GM23338 (cell line): Measurements from ENCODE around the gene SCGB3A1. TPM values are rescaled to one million over a fixed set of nuclear protein-coding genes. Genes with fewer than 3 reads are reported as not detected.

ENCODE experiments used
- ATAC-seq: fragments of 200-7000 bp; cut with Tn5 transposase; 3 replicates; pipeline ENCODE4 v1.9.1; 2020
- DNase-seq: peaks from one replicate; pipeline ENCODE4 v3.0.0-alpha.2; 2015; ENCODE audit warnings: low spot score
- H2AFZ ChIP-seq: fragments of 200-600 bp; sonication (generic); 2 replicates; pipeline ENCODE4 v1.8.0; 2016; ENCODE audit warnings: antibody characterized with exemption, mild to moderate bottlenecking, moderate library complexity
- H3F3A ChIP-seq: fragments of 200-600 bp; sonication (generic); replicated peaks from 2 replicates; pipeline ENCODE4 v1.8.0; 2017; ENCODE audit warnings: antibody characterized with exemption, mixed run types, low read depth
- H3K27ac ChIP-seq: fragments of 200-600 bp; sonication (generic); 2 replicates; pipeline ENCODE4 v1.6.1; 2016; ENCODE audit warnings: low read depth
- H3K27me3 ChIP-seq: fragments of 200-600 bp; sonication (generic); 2 replicates; pipeline ENCODE4 v1.8.0; 2016; ENCODE audit warnings: mild to moderate bottlenecking, mixed run types, moderate library complexity; ENCODE audit not compliant: insufficient read depth
- H3K36me3 ChIP-seq: fragments of 200-600 bp; sonication (generic); 2 replicates; pipeline ENCODE4 v1.8.0; 2016; ENCODE audit warnings: mild to moderate bottlenecking; ENCODE audit not compliant: insufficient read depth
- H3K4me1 ChIP-seq: fragments of 200-600 bp; sonication (generic); 2 replicates; pipeline ENCODE4 v1.8.0; 2016; ENCODE audit warnings: mild to moderate bottlenecking, moderate library complexity; ENCODE audit not compliant: insufficient read depth
- H3K4me2 ChIP-seq: fragments of 200-600 bp; sonication (generic); 2 replicates; pipeline ENCODE4 v1.7.1; 2017; ENCODE audit warnings: mixed run types
- H3K4me3 ChIP-seq: fragments of 200-600 bp; sonication (generic); 2 replicates; pipeline ENCODE4 v1.6.1; 2016; ENCODE audit warnings: mixed run types
- H3K79me2 ChIP-seq: fragments of 200-600 bp; sonication (generic); replicated peaks from 2 replicates; pipeline ENCODE4 v1.8.0; 2017; ENCODE audit warnings: mild to moderate bottlenecking; ENCODE audit not compliant: insufficient read depth
- H3K9me2 ChIP-seq: fragments of 200-600 bp; sonication (generic); 2 replicates; pipeline ENCODE4 v1.8.0; 2017; ENCODE audit not compliant: insufficient read depth
- H4K20me1 ChIP-seq: fragments of 200-600 bp; sonication (generic); replicated peaks from 2 replicates; pipeline ENCODE4 v1.8.0; 2017; ENCODE audit warnings: mild to moderate bottlenecking; ENCODE audit not compliant: insufficient read depth
- H3K27ac Mint-ChIP-seq: 2 replicates; pipeline ENCODE4 v1.8.0; 2020; ENCODE audit warnings: inconsistent platforms, mild to moderate bottlenecking, moderate library complexity, mixed read lengths
- H3K27me3 Mint-ChIP-seq: 3 replicates; pipeline ENCODE4 v1.8.0; 2022; ENCODE audit warnings: low read depth, mild to moderate bottlenecking, moderate library complexity, mixed read lengths, inconsistent platforms; ENCODE audit not compliant: insufficient read depth, poor library complexity
- H3K36me3 Mint-ChIP-seq: 3 replicates; pipeline ENCODE4 v1.8.0; 2021; ENCODE audit warnings: low read depth, mild to moderate bottlenecking, inconsistent platforms, moderate library complexity, mixed read lengths
- H3K4me1 Mint-ChIP-seq: 3 replicates; pipeline ENCODE4 v1.8.0; 2020; ENCODE audit warnings: mild to moderate bottlenecking, inconsistent platforms, mixed read lengths
- H3K4me3 Mint-ChIP-seq: 3 replicates; pipeline ENCODE4 v1.8.0; 2021; ENCODE audit warnings: moderate library complexity, mild to moderate bottlenecking, inconsistent platforms, mixed read lengths
- H3K9me3 Mint-ChIP-seq: 3 replicates; pipeline ENCODE4 v1.8.0; 2020; ENCODE audit warnings: moderate library complexity, mild to moderate bottlenecking, inconsistent platforms, mixed read lengths
- CREB1 ChIP-seq: fragments of 250-450 bp; sonication (Bioruptor Pico); IDR thresholded peaks from 2 replicates; pipeline ENCODE4 v1.5.0; 2020; ENCODE audit warnings: low read depth, mild to moderate bottlenecking, moderate library complexity
- CTCF ChIP-seq, 2 experiments: fragments of 200-600 bp in 1 of 2; sonication (generic) in 1 of 2; conservative IDR thresholded peaks; 2 replicates each; pipeline versions ENCODE4 v1.5.1 to v1.6.1; 2016 to 2017; ENCODE audit warnings: antibody characterized with exemption in 2 of 2, low read depth in 2 of 2, mild to moderate bottlenecking in 2 of 2, moderate library complexity in 1 of 2
- ETS1 ChIP-seq: IDR thresholded peaks from 2 replicates; pipeline ENCODE4 v1.6.1; 2016; ENCODE audit warnings: antibody characterized with exemption
- EZH2 ChIP-seq: fragments of 200-600 bp; sonication (generic); IDR thresholded peaks from one replicate; pipeline ENCODE4 v1.8.0; 2017; ENCODE audit warnings: antibody characterized with exemption, mild to moderate bottlenecking, low read depth; ENCODE audit not compliant: unreplicated experiment
- EZH2phosphoT487 ChIP-seq: fragments of 200-600 bp; sonication (generic); IDR thresholded peaks from one replicate; pipeline ENCODE4 v1.8.1; 2018; ENCODE audit warnings: antibody characterized with exemption; ENCODE audit not compliant: unreplicated experiment
- JUNB ChIP-seq: IDR thresholded peaks from one replicate; pipeline ENCODE4 v1.6.1; 2016; ENCODE audit warnings: antibody characterized with exemption; ENCODE audit not compliant: unreplicated experiment
- NANOG ChIP-seq: IDR thresholded peaks from 2 replicates; pipeline ENCODE4 v1.6.1; 2016; ENCODE audit warnings: antibody characterized with exemption, borderline replicate concordance
- POLR2AphosphoS5 ChIP-seq: IDR thresholded peaks from 2 replicates; pipeline ENCODE4 v1.6.1; 2016; ENCODE audit warnings: antibody characterized with exemption, low read depth
- REST ChIP-seq: IDR thresholded peaks from one replicate; pipeline ENCODE4 v1.6.1; 2018; ENCODE audit warnings: antibody characterized with exemption; ENCODE audit not compliant: unreplicated experiment
- STAT1 ChIP-seq: IDR thresholded peaks from one replicate; pipeline ENCODE4 v1.6.1; 2016; ENCODE audit warnings: antibody characterized with exemption; ENCODE audit not compliant: unreplicated experiment
- ZNF114 ChIP-seq: fragments of 250-450 bp; sonication (Bioruptor Pico); IDR thresholded peaks from 2 replicates; pipeline ENCODE4 v1.5.0; 2020; ENCODE audit warnings: mild to moderate bottlenecking, moderate library complexity
- ZNF331 ChIP-seq: fragments of 250-450 bp; sonication (Bioruptor Pico); IDR thresholded peaks from 2 replicates; pipeline ENCODE4 v1.5.0; 2020; ENCODE audit warnings: low read depth, mild to moderate bottlenecking, moderate library complexity
- ZNF462 ChIP-seq: fragments of 250-450 bp; sonication (Bioruptor Pico); IDR thresholded peaks from 2 replicates; pipeline ENCODE4 v1.5.0; 2020; ENCODE audit warnings: mild to moderate bottlenecking, moderate library complexity
- polyA plus RNA-seq: library from polyadenylated mRNA; unstranded; fragments of >200 nt; fragmentation: Nextera tagmentation; extraction: Ambion mirVana; gene quantifications from 2 replicates; pipeline ENCODE4 v1.2.1, GENCODE V29; 2016
- total RNA-seq: library from RNA; depleted of rRNA; stranded (reverse); fragments of >200 nt; shearing (Covaris generic); gene quantifications from 2 replicates; pipeline ENCODE4 v1.2.3, GENCODE V29; 2014

SCGB3A1 gene
- total and polyA plus RNA-seq, 2 experiments from 2014 or later: not detected

GRCh38 chr5:180639287-180639686 lies 48.0 kb upstream of the SCGB3A1 start:
- Mint-ChIP-seq H3K4me1 (peaks cover 3% of the 10 kb centered on the region; the same call in 2 of the 3 replicates), H3K4me3 (no peak overlapping the region; the same call in 2 of the 3 replicates), H3K27ac (no peak overlapping the region), H3K36me3 (no peaks in the 10 kb centered on the region; the same call in 2 of the 3 replicates), H3K9me3 (peaks cover 7% of the 10 kb centered on the region; the same call in 2 of the 3 replicates), H3K27me3 (peaks cover 12% of the 10 kb centered on the region)
- no peaks in the 10 kb centered on the region for H3K27me3 ChIP-seq
- no peak for TF ChIP-seq EZH2phosphoT487
- no peak for TF ChIP-seq POLR2AphosphoS5
- TF ChIP-seq ZNF462 (CRISPR knock-in tag): no peak
- TF ChIP-seq ZNF331 (CRISPR knock-in tag): no peak
- no peak for TF ChIP-seq STAT1
- no peak for TF ChIP-seq ZNF114 (CRISPR knock-in tag)
- no peak for TF ChIP-seq JUNB
- no peak for TF ChIP-seq CTCF (conservative IDR thresholded peaks at IDR 0.05; ENCODE audit: low read depth in 2 of 2)
- no peak for TF ChIP-seq NANOG
- no peak for TF ChIP-seq ETS1
- TF ChIP-seq EZH2: no peak
- TF ChIP-seq CREB1: no peak
- TF ChIP-seq REST: no peak
- H3F3A ChIP-seq: no peaks in the 10 kb centered on the region
- no peak overlapping the region for H3K27ac ChIP-seq
- ATAC-seq: no peak
- no peaks in the 10 kb centered on the region for H3K9me2 ChIP-seq
- H3K36me3 ChIP-seq: no peaks in the 10 kb centered on the region
- H3K4me1 ChIP-seq: no peaks in the 10 kb centered on the region
- H4K20me1 ChIP-seq: no peaks in the 10 kb centered on the region
- no peak for DNase-seq
- H3K4me2 ChIP-seq: no peak overlapping the region
- H3K79me2 ChIP-seq: no peaks in the 10 kb centered on the region
- no peak overlapping the region for H3K4me3 ChIP-seq
- H2AFZ ChIP-seq: no peak overlapping the region
